ENCODE measurements around the gene SAFB.

DNA sequence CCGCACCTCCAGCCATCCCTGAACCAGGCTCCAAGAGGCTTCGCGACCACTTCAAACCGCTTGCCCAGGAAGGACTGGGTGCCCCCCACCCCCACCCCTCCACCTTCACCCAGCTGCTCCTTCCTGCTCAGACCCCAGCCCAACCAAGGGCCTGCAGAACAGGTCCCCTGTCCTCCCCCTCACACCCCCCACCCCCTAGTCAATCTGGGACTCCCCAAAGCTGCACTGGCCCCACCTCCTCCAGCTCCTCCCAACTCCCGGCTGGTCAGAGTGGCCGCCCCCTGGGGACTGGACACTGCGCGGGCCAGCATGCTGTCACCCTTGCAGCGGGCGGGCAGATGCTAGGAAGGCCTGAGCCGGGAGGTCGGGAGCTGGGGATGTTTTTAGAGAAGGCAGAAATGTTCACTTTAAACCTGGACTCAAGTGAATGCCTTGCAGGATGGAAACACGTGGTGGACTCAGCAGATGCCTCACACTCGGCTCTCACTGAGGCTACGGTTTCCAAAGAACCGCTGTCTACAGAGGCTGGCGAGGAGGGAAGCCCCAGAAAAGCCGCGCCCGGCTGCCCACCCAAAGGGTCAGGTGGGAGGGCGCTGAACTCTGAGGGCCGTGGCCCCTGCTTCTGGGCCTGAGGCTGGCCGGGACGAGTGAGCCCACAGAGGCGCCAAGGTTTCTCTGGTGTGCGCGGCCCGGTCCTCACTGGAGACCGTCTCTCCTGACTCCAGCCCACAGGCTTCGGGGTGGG is 75.2 kb downstream of the SAFB start:
- TF ChIP-seq CTCF (IDR thresholded peaks at IDR 0.05; ENCODE audit: insufficient read depth, low read depth, low read length) (no peak), EZH2 (IDR thresholded peaks at IDR 0.05; ENCODE audit: insufficient read depth, low read length) (no peak)

Data from astrocyte (in vitro differentiated cells and primary cell).